Activated CD8-positive, alpha-beta T cell treated with anti-CD3 and anti-CD28 coated beads, Interleukin-2, amount 10 ng/mL, durations not matched to agents 7 days and 5 days (primary cell): ENCODE measurements around the gene CPAMD8. TPM values are rescaled to one million over a fixed set of nuclear protein-coding genes. Genes with fewer than 3 reads are reported as not detected.

Experiments
- ATAC-seq: fragments of 150-1000 bp; cut with Tn5 transposase; one replicate; pipeline ENCODE4 v1.10.0; 2021; ENCODE audit warnings: moderate library complexity
- CTCF ChIA-PET: fragments of 350-600 bp; sonication (Branson Sonifier 250); formaldehyde crosslinking; loops from one replicate; lab custom pipeline; 2021; ENCODE audit warnings: antibody characterized with exemption; lab: Charles Lee
- POLR2A ChIA-PET: fragments of 350-600 bp; sonication (Branson Sonifier 250); formaldehyde crosslinking; loops from one replicate; lab custom pipeline; 2021; ENCODE audit warnings: antibody characterized with exemption; lab: Charles Lee
- DNase-seq: peaks from one replicate; pipeline ENCODE4 v3.0.0-alpha.2; 2020
- H3K27ac Mint-ChIP-seq: one replicate; pipeline ENCODE4 v1.8.0; 2021; ENCODE audit warnings: mild to moderate bottlenecking, mixed read lengths
- H3K27me3 Mint-ChIP-seq: one replicate; pipeline ENCODE4 v1.8.0; 2021; ENCODE audit warnings: low read depth, mixed read lengths
- H3K36me3 Mint-ChIP-seq: one replicate; pipeline ENCODE4 v1.8.0; 2021; ENCODE audit warnings: low read depth, mixed read lengths
- H3K4me1 Mint-ChIP-seq: one replicate; pipeline ENCODE4 v1.8.0; 2021; ENCODE audit warnings: low read depth, mixed read lengths
- H3K4me3 Mint-ChIP-seq: one replicate; pipeline ENCODE4 v1.8.0; 2021; ENCODE audit warnings: mild to moderate bottlenecking, mixed read lengths
- H3K9me3 Mint-ChIP-seq: one replicate; pipeline ENCODE4 v1.8.0; 2022; ENCODE audit warnings: mixed read lengths; ENCODE audit not compliant: insufficient read depth
- total RNA-seq, 2 experiments: library from RNA; stranded (reverse); gene quantifications; one replicate each; pipeline ENCODE4 v1.2.3, GENCODE V29; 2021

CPAMD8 gene
- total RNA-seq, 2 experiments from 2014 or later: 0.11 to 0.13 TPM

DNA sequence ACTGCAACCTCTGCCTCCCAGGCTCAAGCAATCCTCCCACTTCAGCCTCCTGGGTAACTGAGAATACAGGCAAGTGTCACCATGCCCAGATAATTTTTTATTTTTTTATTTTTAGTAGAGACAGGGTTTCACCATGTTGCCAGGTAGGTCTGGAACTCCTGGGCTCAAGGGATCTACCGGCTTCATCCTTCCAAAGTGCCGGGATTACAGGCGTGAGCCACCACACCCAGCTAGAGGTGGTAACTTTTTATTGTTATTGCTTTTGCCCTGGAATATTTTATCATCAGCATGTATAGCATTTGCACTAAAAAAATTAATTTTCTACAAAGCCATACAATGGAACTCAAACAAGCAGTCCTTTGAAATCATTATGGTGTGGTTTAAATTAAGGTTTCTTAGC lies 34.6 kb upstream of the CPAMD8 start:
- H3K9me3 Mint-ChIP-seq: no peaks in the 10 kb centered on the region
- CTCF ChIA-PET: no interaction called here

DNA sequence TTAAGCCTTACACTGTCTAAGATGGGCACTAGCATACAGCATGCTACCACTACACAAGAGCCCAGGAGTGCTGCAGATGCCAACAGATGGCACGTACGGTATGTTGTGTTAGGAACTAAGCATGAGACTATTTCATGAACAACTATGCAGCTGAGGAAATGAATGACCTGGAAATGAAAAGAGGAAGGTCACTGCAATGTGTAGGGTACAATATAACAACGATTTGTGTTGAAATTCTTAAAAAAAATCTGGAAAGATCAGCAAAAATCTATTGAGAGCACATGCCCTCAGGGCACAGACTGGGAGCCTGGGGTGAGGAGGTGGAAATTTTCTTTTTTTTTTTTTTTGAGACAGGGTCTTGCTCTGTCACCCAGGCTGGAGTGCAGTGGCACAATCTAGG lies 34.2 kb upstream of the CPAMD8 start:
- DNase-seq (no peak), ATAC-seq (no peak)
- Mint-ChIP-seq H3K4me1 (peaks cover 25% of the 10 kb centered on the region), H3K27me3 (no peaks in the 10 kb centered on the region), H3K36me3 (peaks cover 84% of the 10 kb centered on the region), H3K9me3 (no peaks in the 10 kb centered on the region), H3K27ac (no peak overlapping the region), H3K4me3 (no peak overlapping the region)
- ChIA-PET CTCF (no interaction called here), POLR2A (no interaction called here)

More for the DNA sequence above, 34.6 kb upstream of the CPAMD8 start:
- Mint-ChIP-seq H3K4me3 (no peak overlapping the region), H3K27me3 (no peaks in the 10 kb centered on the region), H3K4me1 (peaks cover 29% of the 10 kb centered on the region), H3K27ac (no peak overlapping the region), H3K36me3 (peaks cover 84% of the 10 kb centered on the region)
- ATAC-seq: no peak
- no peak for DNase-seq
- POLR2A ChIA-PET: no interaction called here

DNA sequence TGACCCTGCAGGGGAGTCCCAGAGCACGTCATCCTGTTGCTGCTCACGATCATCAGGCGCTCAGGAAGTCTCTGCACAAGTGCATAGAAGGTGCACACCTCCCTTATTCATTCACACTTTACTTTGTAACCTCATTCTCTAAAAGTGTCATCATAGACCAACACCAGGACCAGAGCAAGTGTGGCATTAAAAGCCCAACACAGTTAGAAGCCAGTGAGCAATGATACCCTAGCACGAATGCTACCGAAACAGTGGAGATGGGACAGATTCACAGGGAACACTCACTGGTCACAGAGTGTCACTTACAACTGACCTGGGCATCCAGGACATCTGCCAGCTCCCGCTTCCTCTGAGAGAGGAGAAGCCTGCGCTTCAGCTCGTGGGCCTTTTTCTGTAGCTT lies 31.6 kb upstream of the CPAMD8 start:
- CTCF ChIA-PET: no interaction called here
- Mint-ChIP-seq H3K27ac (no peak overlapping the region), H3K9me3 (no peaks in the 10 kb centered on the region)

DNA sequence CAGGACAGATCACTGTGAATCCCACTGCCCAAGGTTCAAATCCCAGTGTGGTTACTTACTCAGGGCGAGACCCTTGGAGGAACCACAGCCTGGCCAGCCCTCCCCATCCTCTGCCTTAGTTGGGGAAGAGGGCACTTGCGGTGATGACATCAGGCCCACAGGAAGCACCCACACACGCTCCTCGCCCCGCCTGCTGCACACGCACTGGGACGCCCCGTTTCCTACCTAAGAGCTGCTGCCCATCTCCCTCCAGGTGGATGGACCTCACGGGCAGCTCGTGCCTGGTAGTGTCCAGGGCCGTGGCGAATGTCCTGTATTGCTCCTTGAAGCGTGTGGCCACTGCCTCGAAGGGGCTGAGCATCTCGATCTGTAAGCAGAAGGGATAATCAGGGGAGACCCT lies 29.0 kb upstream of the CPAMD8 start:
- no peak for DNase-seq
- peaks cover 68% of the 10 kb centered on the region for H3K36me3 Mint-ChIP-seq
- no peak overlapping the region for H3K27ac Mint-ChIP-seq
- H3K4me1 Mint-ChIP-seq: no peaks in the 10 kb centered on the region
- H3K9me3 Mint-ChIP-seq: no peaks in the 10 kb centered on the region
- no peak overlapping the region for H3K4me3 Mint-ChIP-seq
- ChIA-PET CTCF (no interaction called here), POLR2A (no interaction called here)
- ATAC-seq: no peak
- no peaks in the 10 kb centered on the region for H3K27me3 Mint-ChIP-seq

More for the DNA sequence above, 31.6 kb upstream of the CPAMD8 start:
- ATAC-seq (no peak), DNase-seq (no peak)
- POLR2A ChIA-PET: no interaction called here
- peaks cover 4% of the 10 kb centered on the region for H3K4me1 Mint-ChIP-seq
- H3K4me3 Mint-ChIP-seq: no peak overlapping the region
- H3K27me3 Mint-ChIP-seq: no peaks in the 10 kb centered on the region
- peaks cover 75% of the 10 kb centered on the region for H3K36me3 Mint-ChIP-seq

DNA sequence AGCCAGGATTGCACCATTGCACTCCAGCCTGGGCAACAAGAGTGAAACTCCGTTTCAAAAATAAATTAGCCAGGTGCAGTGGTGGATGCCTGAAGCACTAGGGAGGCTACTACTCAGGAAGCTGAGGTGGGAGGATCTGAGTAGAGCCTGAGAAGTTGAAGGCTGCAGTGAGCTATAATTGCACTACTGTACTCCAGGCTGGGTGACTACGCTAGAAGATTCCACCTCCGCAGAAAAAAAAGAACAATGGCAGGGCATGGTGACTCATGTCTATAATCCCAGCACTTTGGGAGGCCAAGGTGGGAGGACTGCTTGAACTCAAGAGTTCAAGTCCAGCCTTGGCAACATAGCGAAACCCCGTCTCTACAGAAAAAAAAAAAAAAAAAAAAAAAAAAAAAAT lies 28.1 kb upstream of the CPAMD8 start:
- ChIA-PET POLR2A (no interaction called here), CTCF (no interaction called here)
- H3K4me3 Mint-ChIP-seq: no peak overlapping the region
- H3K27me3 Mint-ChIP-seq: no peaks in the 10 kb centered on the region
- no peak overlapping the region for H3K27ac Mint-ChIP-seq
- DNase-seq (no peak), ATAC-seq (no peak)
- no peaks in the 10 kb centered on the region for H3K4me1 Mint-ChIP-seq
- H3K36me3 Mint-ChIP-seq: peaks cover 65% of the 10 kb centered on the region
- no peaks in the 10 kb centered on the region for H3K9me3 Mint-ChIP-seq

DNA sequence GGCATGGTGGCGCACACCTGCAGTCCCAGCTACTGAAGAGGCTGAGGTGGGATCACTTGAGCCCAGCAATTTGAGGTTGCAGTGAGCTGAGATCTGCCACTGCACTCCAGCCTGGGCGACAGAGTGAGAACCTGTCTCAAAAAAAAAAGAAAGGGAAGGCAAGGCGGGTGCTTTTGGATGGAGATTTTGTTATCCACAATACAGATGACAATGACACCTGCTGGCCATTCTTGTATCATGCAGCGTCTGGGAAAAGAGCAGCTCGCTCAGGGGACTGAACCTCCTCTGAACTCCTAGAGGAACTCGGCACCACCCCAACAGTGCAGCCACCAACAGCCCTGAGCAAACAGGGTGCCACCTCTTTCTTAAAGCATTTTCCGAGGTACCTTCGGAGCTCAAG lies 25.8 kb upstream of the CPAMD8 start:
- Mint-ChIP-seq H3K9me3 (no peaks in the 10 kb centered on the region), H3K27ac (no peak overlapping the region), H3K36me3 (peaks cover 55% of the 10 kb centered on the region), H3K4me1 (no peaks in the 10 kb centered on the region), H3K27me3 (no peaks in the 10 kb centered on the region), H3K4me3 (no peak overlapping the region)
- ChIA-PET CTCF (interaction anchor here (0.6 to 1.9 kb wide), 5 partner anchors 14 to 649 kb away, joined by 3 to 8 read pairs (median 4); no protein-coding TSS in a partner anchor), POLR2A (no interaction called here)
- ATAC-seq: no peak
- peak; percentile 34 for DNase-seq

DNA sequence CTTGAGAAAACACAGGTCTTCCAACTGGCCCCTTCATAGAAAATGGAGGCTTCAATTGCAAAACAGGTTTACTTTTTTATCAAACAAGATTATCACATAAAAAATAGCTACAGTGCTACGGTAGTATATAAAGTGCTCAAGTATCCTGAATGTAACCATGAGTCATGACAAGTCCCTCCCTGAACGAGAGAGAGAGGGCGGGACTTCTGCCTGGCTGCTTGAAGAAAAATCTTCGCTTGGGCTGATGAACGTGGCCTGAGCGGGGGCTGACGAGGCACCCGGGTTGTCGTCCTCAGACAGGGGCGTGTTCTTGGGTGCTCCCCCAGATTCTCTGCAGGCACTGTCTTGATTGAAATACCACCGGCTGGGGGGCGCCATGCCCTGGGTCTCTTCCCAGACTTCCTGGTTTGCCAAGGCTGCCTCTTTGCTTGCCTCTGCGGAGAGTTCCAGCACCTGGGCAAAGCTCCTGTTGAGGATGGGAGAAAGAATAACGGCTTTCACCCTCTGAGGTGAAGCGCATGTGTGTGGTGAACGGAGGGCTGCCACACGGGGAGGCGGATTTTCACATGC lies 23.2 kb upstream of the CPAMD8 start:
- Mint-ChIP-seq H3K27ac (no peak overlapping the region), H3K4me1 (no peaks in the 10 kb centered on the region), H3K27me3 (no peaks in the 10 kb centered on the region), H3K9me3 (no peaks in the 10 kb centered on the region), H3K4me3 (no peak overlapping the region), H3K36me3 (peaks cover 49% of the 10 kb centered on the region)
- POLR2A ChIA-PET: no interaction called here
- ATAC-seq (no peak), DNase-seq (no peak)
- CTCF ChIA-PET: no interaction called here

DNA sequence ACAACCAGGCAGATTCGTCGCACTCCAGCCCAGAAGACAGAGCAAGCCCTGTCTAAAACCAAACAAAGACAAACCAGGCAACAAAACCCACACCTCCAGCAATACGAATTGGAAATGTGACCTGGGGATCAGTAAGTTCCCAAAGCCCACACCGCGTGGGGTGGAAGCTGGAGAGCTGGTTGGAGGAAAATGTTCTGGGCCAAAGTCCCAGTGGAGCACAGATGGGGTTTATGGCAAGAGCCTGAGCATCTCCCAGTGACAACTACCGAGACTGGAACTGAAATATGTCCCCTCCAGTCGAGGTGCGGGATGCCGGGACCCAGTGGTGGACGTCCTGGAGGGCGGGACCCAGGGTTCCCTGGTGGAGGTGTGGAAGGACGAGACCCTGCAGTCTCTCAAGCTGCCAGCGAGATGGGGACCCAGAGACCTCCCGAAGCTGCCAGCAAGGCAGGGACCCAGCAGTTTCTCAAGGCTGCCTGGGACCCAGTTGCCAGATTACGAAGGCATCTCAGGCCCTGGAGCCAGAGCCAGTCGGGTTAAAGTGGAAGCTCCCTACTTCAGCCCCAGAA lies 22.4 kb upstream of the CPAMD8 start:
- peaks cover 44% of the 10 kb centered on the region for H3K36me3 Mint-ChIP-seq
- no peak overlapping the region for H3K27ac Mint-ChIP-seq
- POLR2A ChIA-PET: no interaction called here
- DNase-seq (no peak), ATAC-seq (no peak)
- CTCF ChIA-PET: no interaction called here
- H3K27me3 Mint-ChIP-seq: no peaks in the 10 kb centered on the region
- no peaks in the 10 kb centered on the region for H3K4me1 Mint-ChIP-seq
- no peaks in the 10 kb centered on the region for H3K9me3 Mint-ChIP-seq
- no peak overlapping the region for H3K4me3 Mint-ChIP-seq

DNA sequence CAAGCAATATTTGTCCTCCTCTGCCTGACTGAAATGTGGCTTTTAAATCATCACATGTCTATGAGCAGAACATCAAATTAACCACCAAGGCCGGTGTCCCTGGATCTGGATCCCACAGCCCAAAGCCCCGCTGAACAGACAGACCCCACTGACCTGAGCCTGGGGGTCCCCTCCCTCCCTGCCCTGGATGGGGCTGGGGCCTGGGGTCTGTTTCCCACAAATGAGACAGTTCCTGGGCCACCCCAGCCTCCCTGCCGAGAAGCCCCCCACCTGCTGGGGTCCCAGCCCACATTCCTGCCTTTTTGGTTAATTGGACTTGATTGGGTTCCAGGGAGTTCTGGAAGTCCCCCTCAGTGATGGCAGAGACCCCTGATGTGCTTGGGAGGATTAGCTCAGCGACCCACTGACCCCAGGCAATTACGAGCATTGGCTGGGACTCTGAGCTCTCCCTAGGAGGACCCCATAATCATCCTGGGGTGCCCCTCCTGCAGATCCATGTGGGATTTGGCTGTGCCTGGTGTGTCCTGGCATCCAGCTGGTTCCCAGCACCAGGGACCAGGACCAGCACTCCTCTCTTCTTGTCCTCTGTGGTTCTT lies 19.4 kb upstream of the CPAMD8 start:
- no peak overlapping the region for H3K27ac Mint-ChIP-seq
- ATAC-seq (no peak), DNase-seq (no peak)
- POLR2A ChIA-PET: no interaction called here
- H3K36me3 Mint-ChIP-seq: peaks cover 25% of the 10 kb centered on the region
- H3K9me3 Mint-ChIP-seq: no peaks in the 10 kb centered on the region
- no peaks in the 10 kb centered on the region for H3K27me3 Mint-ChIP-seq
- H3K4me3 Mint-ChIP-seq: no peak overlapping the region
- CTCF ChIA-PET: no interaction called here
- no peaks in the 10 kb centered on the region for H3K4me1 Mint-ChIP-seq

DNA sequence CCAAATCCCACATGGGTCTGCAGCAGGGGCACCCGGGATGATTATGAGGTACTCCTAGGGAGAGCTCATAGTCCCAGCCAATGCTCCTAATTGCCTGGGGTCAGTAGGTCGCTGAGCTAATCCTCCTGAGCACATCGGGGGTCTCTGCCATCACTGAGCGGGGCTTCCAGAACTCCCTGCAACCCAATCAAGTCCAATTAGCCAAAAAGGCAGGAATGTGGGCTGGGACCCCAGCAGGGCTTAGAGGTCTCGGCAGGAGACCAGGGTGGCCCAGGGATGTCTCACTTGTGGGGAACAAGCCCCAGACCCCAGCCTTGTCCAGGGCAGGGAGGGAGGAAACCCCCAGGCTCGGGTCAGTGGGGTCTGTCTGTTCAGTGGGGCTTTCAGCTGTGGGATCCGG lies 17.1 kb upstream of the CPAMD8 start:
- DNase-seq (no peak), ATAC-seq (no peak)
- Mint-ChIP-seq H3K4me1 (no peaks in the 10 kb centered on the region), H3K27ac (no peak overlapping the region), H3K4me3 (no peak overlapping the region), H3K36me3 (peaks cover 15% of the 10 kb centered on the region), H3K9me3 (no peaks in the 10 kb centered on the region), H3K27me3 (no peaks in the 10 kb centered on the region)
- POLR2A ChIA-PET: no interaction called here
- CTCF ChIA-PET: no interaction called here

DNA sequence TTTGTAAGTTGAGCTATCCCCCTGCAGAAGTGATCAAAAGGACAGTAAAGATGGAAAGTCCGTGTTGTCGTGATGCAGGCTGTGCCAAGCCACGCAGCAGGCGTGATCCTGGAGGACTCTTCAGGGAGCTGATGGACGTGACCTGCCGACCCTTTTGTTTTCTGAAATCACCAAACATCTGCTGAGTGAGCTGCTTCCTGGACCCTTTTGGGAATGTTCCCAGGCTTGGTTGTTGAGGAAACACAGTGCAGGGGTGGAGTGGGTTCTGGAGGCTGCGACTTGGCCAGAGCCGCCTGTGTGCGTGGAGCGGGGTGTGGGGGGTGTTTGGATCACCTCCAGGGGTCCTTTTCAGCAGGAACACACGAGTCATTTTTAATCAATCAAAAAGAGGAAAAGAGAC lies 15.4 kb upstream of the CPAMD8 start:
- ChIA-PET CTCF (no interaction called here), POLR2A (no interaction called here)
- no peak for ATAC-seq

DNA sequence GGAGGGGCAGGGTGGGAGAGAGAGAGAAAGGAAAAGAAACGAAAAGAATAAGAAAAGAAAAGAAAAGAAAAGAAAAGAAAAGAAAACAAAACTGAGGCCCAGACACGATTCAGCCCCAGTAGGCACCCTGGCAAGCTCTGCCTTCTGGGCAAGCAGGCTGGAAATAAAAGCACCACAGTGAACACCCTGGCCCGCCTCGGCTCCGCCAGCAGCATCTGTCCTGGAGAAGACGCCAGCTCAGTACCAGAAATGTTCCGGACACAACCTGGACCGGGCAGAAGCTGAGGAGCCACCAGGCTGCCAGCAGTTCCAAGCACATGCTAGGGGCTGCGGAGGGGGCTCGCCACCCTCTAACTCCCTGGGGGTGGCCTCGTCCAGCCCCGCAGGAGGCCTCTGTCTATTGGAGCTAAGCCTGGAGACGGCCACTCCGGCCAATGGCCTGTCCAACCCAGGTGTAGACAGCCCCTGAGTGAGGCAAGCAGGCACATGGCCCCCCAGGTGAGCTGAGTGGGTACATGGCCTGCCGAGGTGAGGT lies 11.4 kb upstream of the CPAMD8 start:
- Mint-ChIP-seq H3K4me3 (no peak overlapping the region), H3K4me1 (no peaks in the 10 kb centered on the region), H3K27ac (no peak overlapping the region), H3K36me3 (no peaks in the 10 kb centered on the region), H3K27me3 (no peaks in the 10 kb centered on the region), H3K9me3 (no peaks in the 10 kb centered on the region)
- no peak for ATAC-seq
- CTCF ChIA-PET: no interaction called here
- POLR2A ChIA-PET: no interaction called here
- no peak for DNase-seq

More for the DNA sequence above, 15.4 kb upstream of the CPAMD8 start:
- Mint-ChIP-seq H3K36me3 (peaks cover 2% of the 10 kb centered on the region), H3K27me3 (no peaks in the 10 kb centered on the region), H3K4me1 (no peaks in the 10 kb centered on the region), H3K27ac (no peak overlapping the region), H3K9me3 (no peaks in the 10 kb centered on the region), H3K4me3 (no peak overlapping the region)
- no peak for DNase-seq
